ENCODE data around the gene TBC1D20. TPM values are rescaled to one million over a fixed set of nuclear protein-coding genes. Genes with fewer than 3 reads are reported as not detected.
"Not testable (repeated sequence)": the region's sequence is repeated elsewhere in the genome, so short reads cannot be mapped to it uniquely, and the experiment has no call there.

TBC1D20 gene
- total RNA-seq, 1 experiment from 2014 or later: 42.1 TPM

DNA sequence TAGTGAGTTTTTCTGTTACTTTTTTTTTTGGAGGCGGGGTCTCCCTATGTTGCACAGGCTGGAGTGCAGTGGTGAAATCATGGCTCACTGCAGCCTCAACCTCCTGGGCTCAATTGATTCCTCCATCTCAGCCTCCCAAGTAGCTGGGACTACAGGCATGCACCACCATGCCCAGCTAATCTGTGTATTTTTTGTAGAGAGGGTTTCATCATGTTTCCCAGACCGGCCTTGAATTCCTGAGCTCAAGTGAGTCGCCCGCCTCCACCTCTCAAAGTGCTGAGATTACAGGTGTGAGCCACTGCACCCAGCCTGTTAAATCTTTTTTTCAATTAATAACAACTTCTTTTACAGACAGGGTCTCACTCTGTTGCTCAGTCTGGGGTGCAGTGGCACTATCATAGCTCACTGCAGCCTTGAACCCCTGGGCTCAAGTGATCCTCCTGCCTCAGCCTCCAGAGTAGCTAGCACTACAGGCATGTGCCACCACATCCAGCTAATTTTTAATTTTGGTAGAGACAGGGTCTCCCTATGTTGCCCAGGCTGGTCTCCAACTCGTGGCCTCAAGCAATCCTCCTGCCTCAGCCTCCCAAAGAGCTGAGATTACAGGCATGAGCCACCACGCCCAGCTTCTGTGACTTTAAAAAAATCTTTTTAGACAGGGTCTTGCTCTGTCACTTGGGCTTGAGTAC lies 14.4 kb upstream of the TBC1D20 start:
- H3K4me1 ChIP-seq (ENCODE audit: control insufficient read depth, insufficient read depth, low read length); intact Hi-C loops (cut with micrococcal nuclease; ENCODE audit: unreplicated experiment); CTCF ChIA-PET; DNase-seq (ENCODE audit: low read depth, low spot score); in situ Hi-C loops (cut with HindIII; ENCODE audit: low pct_unique_long_range_greater_than_20kb, low sequenced_read_pairs); H3K27me3 ChIP-seq (ENCODE audit: control insufficient read depth, insufficient read depth, low read length); H3K27ac ChIP-seq (ENCODE audit: low read length); H3K4me3 ChIP-seq (ENCODE audit: low read depth in 2 of 2, low read length in 2 of 2); ATAC-seq; POLR2A ChIA-PET; H3K9me3 ChIP-seq (ENCODE audit: control insufficient read depth, insufficient read depth, low read depth, low read length); BruUV-seq (replicated peaks): not testable (repeated sequence)
- TF ChIP-seq POLR2AphosphoS5 (IDR thresholded peaks at IDR 0.05; ENCODE audit: low read depth, low read length): 0 out of 2 replicates have a peak, but pooled peaks have one; percentile 1
- H3K36me3 ChIP-seq (ENCODE audit: control insufficient read depth, insufficient read depth, low read length): peaks cover 13% of the 10 kb centered on the region

DNA sequence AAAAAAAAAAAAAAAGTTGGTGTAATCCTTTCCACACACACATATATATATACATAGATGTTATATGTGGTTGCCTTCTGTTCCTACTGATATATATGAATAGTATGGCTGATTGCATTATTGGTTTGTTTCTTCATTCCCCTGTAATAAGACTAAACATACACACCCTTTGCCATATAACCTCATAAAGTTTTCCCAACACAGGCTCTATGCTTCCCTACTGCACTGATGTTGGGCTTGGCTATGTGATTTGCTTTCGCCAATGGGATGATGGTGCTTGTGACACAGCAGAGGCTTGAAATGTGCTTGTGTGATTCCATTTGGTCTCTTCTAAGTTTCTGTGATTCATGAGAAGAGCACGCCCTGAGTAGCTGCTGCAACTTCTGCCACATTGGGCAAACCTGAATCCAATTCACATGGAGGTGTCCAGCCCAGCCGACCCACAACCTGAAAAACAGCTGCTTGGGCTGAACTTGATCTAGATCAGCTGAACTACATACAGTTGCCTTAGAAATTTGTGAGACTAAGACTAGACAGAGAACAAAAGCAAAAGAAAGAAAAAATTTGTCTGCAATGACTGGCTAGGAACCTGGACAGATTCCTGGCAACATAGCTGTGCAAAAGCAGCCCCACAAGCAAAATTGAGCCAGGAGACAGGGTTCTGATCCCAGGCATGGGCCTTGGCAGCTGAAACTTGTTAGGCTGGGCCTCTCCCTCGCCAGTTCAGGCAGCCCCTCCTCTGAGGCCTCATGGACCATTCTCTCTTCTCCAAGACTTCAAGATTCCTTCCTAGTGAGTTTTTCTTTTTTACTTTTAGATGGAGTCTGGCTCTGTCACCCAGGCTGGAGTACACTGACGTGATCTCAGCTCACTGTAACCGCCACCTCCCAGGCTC lies 13.4 kb upstream of the TBC1D20 start:
- DNase-seq (ENCODE audit: low read depth, low spot score) (no peak), ATAC-seq (no peak)
- ChIA-PET CTCF (no interaction called here), POLR2A (no interaction called here)
- no peak for TF ChIP-seq SIN3A (IDR thresholded peaks at IDR 0.05; ENCODE audit: borderline replicate concordance, insufficient read depth, low read depth, low read length)
- TF ChIP-seq POLR2AphosphoS5 (IDR thresholded peaks at IDR 0.05; ENCODE audit: low read depth, low read length): no peak
- TF ChIP-seq, protein P1, sequence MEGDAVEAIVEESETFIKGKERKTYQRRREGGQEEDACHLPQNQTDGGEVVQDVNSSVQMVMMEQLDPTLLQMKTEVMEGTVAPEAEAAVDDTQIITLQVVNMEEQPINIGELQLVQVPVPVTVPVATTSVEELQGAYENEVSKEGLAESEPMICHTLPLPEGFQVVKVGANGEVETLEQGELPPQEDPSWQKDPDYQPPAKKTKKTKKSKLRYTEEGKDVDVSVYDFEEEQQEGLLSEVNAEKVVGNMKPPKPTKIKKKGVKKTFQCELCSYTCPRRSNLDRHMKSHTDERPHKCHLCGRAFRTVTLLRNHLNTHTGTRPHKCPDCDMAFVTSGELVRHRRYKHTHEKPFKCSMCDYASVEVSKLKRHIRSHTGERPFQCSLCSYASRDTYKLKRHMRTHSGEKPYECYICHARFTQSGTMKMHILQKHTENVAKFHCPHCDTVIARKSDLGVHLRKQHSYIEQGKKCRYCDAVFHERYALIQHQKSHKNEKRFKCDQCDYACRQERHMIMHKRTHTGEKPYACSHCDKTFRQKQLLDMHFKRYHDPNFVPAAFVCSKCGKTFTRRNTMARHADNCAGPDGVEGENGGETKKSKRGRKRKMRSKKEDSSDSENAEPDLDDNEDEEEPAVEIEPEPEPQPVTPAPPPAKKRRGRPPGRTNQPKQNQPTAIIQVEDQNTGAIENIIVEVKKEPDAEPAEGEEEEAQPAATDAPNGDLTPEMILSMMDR (IDR thresholded peaks at IDR 0.05): no peak
- TF ChIP-seq TCF7L2 (IDR thresholded peaks at IDR 0.05; ENCODE audit: low read depth, low read length): no peak
- TF ChIP-seq, protein P2, sequence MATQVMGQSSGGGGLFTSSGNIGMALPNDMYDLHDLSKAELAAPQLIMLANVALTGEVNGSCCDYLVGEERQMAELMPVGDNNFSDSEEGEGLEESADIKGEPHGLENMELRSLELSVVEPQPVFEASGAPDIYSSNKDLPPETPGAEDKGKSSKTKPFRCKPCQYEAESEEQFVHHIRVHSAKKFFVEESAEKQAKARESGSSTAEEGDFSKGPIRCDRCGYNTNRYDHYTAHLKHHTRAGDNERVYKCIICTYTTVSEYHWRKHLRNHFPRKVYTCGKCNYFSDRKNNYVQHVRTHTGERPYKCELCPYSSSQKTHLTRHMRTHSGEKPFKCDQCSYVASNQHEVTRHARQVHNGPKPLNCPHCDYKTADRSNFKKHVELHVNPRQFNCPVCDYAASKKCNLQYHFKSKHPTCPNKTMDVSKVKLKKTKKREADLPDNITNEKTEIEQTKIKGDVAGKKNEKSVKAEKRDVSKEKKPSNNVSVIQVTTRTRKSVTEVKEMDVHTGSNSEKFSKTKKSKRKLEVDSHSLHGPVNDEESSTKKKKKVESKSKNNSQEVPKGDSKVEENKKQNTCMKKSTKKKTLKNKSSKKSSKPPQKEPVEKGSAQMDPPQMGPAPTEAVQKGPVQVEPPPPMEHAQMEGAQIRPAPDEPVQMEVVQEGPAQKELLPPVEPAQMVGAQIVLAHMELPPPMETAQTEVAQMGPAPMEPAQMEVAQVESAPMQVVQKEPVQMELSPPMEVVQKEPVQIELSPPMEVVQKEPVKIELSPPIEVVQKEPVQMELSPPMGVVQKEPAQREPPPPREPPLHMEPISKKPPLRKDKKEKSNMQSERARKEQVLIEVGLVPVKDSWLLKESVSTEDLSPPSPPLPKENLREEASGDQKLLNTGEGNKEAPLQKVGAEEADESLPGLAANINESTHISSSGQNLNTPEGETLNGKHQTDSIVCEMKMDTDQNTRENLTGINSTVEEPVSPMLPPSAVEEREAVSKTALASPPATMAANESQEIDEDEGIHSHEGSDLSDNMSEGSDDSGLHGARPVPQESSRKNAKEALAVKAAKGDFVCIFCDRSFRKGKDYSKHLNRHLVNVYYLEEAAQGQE (IDR thresholded peaks at IDR 0.05; ENCODE audit: insufficient read depth in 1 of 2, low read depth in 2 of 2, low read length in 1 of 2): no peak
- in situ Hi-C loops (cut with HindIII; ENCODE audit: low pct_unique_long_range_greater_than_20kb, low sequenced_read_pairs) (no loop called here), intact Hi-C loops (cut with micrococcal nuclease; ENCODE audit: unreplicated experiment) (no loop called here)
- BruUV-seq (replicated peaks): no TSS peak
- Histone ChIP-seq H3K27ac (ENCODE audit: low read length) (no peak overlapping the region), H3K9me3 (ENCODE audit: control insufficient read depth, insufficient read depth, low read depth, low read length) (no peaks in the 10 kb centered on the region), H3K4me3 (ENCODE audit: low read depth in 2 of 2, low read length in 2 of 2) (no peak overlapping the region), H3K27me3 (ENCODE audit: control insufficient read depth, insufficient read depth, low read length) (no peaks in the 10 kb centered on the region), H3K4me1 (ENCODE audit: control insufficient read depth, insufficient read depth, low read length) (no peaks in the 10 kb centered on the region), H3K36me3 (ENCODE audit: control insufficient read depth, insufficient read depth, low read length) (peaks cover 5% of the 10 kb centered on the region)
